Skin epidermis (tissue), 12 donors: ENCODE measurements around the gene DISC1.
"Not testable (repeated sequence)": the region's sequence is repeated elsewhere in the genome, so short reads cannot be mapped to it uniquely, and the experiment has no call there.

Source experiments
- H3K27ac ChIP-seq, 21 experiments: fragments of 200-600 bp; sonication (generic) in 11 of 21; one replicate each; pipeline ENCODE4 v1.5.0; 2020; ENCODE audit warnings: mild to moderate bottlenecking in 3 of 21, inconsistent platforms in 2 of 21, moderate library complexity in 2 of 21
- H3K4me3 ChIP-seq, 7 experiments: fragments of 200-600 bp; sonication (generic) in 2 of 7; one replicate each; pipeline ENCODE4 v1.5.0; 2020; ENCODE audit warnings: inconsistent platforms in 2 of 7, mild to moderate bottlenecking in 2 of 7, moderate library complexity in 1 of 7

DISC1 gene

DNA sequence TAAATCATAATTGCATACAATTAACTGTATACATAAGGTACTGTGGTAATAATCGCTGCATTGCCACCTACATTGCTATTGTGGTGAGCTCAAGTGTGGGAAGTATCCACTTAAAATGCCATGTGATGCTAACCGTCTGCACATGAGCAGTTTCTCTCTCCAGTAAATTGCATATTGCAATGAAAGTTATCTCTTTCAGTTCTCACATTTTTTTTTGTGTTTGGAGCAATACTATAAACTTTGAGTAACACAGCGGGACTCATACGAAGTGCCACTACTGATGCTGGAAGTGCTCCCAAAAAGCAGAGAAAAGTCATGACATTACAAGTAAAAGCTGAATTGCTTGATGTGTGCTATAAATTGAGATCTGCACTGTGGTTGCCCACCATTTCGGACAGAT lies 38.5 kb downstream of the DISC1 start:
- no peak overlapping the region for H3K4me3 ChIP-seq
- no peak overlapping the region for H3K27ac ChIP-seq

DNA sequence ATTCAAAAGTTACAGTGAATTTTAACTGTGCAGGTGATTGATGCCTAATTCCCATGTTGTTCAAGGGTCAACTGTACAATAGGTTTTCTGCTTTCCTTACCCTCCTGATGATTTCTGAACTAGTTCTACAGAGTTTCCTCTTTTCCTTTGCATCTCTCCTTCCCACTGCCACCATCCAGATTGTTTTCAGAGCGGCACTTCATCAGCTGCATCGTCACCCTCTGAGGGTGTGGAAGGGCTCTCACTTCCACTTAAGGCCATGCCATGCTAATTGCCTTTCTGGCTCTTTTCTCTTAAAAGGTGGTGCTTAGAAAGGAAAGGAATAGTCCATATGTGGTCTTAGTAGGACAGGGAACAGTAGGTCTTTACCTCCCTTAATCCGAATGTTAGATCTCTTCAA lies 39.1 kb downstream of the DISC1 start:
- H3K4me3 ChIP-seq = no peak overlapping the region

DNA sequence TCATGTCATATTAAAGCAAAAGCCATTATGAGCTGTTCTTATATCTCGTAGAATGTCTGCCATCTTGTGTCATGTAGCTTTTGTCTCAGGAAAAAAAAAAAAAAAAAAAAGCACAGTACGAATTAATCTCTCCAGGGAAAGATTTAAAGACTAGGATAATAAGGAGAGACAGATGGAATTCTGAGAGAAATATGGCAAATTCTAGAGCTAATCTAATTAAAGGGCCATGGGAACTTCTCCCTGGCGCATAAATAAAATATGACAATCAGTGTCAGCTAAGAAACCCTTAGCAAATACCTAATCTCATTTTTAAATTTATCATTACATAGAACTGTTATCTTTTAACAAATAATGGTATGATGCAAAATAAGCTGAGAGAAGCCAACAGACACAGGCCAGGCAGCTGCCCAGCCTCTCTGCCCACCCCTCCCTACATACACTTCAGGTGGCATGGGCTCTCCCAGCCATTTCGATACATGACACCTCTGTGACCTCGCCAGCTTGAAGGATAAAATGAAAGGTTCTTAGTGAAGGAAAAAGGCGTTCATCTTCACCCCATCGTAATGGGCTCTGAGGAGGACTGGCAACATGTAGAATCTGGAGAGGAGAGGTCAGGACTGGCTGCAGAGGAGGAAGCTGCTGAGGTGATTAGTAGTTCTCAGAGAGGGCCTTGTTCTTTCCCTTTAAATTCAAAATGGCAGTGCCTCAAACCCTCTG lies 39.8 kb downstream of the DISC1 start:
- Histone ChIP-seq H3K27ac (no peak overlapping the region), H3K4me3 (no peak overlapping the region)

More for the DNA sequence above, 39.1 kb downstream of the DISC1 start:
- no peak overlapping the region for H3K27ac ChIP-seq

DNA sequence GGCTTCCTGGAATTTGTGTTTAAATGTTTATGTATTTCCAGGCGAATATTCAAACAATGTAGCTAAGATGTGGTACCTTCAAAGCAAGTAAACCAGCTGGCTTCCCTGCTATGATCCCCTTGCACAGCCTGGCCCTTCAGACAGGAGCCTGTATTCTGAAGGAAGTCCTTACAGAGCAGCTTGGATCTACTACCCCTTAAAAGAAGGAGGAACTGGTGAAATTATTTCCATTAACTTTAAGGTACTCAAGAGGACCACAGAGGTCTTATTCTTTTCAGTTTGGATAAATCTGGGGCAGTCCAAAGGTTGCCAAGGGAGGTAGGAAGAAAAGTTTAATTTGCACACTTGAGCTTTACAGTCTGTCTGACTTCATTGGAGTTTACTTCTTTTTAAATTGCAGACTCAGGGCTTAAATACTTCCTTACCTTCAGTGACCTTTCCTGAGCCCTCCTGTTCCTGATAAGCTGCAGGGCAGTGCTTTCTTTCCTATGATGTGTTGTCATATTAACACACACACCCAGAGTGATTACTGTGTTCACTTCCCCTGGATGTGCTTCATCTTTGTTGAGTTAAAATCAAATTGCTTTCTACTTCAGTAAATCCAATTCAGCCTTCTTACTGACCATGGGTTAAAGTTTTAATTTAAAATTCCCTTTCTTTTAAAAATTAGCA lies 40.5 kb downstream of the DISC1 start:
- Histone ChIP-seq H3K27ac (no peak overlapping the region), H3K4me3 (no peak overlapping the region)

DNA sequence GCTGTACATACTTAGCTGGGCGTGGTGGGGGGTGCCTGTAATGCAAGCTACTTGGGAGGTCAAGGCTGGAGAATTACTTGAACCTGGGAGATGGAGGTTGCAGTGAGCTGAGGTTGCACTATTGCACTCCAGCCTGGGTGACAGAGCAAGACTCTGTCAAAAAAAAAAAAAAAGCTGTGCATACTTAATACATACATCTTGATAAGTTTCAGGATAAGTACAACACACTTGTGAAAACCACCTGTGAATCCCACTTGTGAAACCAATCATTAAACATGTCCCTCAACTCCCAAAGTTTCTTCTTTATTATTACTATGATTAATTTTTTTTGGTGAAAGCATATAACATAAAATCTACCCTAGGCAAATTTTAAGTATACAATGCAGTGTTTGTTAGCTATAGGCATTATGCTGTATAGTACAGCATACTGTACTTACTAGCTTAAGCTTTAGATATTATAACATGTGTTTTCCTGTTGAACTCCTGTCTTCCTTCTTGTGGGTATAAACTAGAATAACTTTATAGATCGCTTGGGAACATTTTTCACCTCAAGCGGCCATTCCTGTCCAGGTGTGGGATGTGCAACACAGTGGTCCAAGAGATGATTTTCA lies 41.4 kb downstream of the DISC1 start:
- Histone ChIP-seq H3K4me3 (no peak overlapping the region), H3K27ac (no peak overlapping the region)

DNA sequence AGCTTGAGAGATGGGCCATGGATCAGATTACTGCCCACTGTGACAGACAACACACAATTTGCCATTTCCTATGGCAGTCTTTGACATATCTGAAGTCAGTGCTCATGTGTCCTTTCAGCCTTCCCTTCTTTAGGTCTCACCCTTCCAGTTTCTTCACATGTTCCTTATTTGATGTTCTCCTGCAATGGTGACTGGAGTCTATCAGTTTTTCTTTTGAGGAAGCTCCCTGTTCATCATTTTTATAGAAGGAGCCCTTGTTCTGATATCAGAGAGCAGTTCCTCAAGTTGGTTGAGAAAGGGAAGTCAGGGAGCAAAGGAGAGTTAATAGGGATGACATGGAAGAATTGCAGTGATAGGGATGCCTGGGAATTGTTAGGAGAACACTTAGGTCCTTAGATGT lies 42.2 kb downstream of the DISC1 start:
- H3K4me3 ChIP-seq = no peak overlapping the region
- H3K27ac ChIP-seq = no peak overlapping the region

DNA sequence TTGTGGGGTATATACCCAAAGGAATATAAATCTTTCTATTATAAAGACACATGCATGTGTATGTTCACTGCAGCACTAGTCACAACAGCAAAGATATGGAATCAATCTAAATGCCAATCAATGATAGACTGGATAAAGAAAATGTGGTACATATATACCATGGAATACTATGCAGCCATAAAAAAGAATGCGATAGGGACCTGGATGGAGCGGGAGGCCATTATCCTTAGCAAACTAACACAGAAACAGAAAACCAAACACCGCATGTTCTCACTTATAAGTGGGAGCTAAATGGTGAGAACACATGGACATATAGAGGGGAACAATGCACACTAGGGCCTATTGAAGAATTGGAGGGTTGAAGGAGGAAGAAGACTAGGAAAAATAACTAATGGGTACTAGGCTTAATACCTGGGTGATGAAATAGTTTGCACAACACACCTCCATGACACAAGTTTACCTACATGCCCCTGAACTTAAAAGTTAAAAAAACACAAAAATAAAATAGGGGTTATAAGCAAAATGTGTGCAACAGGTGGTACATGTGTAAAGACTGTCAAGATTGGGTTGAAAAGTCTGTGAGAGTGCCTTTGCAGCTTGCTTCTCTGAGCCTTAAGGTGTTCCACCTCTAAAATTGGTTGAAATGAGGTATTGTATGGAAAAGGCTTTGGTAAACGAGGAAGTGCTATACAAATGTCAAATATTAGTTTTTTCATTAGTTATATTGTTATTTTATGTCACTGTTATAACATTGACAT lies 43.5 kb downstream of the DISC1 start:
- H3K4me3 ChIP-seq, H3K27ac ChIP-seq: not testable (repeated sequence)

DNA sequence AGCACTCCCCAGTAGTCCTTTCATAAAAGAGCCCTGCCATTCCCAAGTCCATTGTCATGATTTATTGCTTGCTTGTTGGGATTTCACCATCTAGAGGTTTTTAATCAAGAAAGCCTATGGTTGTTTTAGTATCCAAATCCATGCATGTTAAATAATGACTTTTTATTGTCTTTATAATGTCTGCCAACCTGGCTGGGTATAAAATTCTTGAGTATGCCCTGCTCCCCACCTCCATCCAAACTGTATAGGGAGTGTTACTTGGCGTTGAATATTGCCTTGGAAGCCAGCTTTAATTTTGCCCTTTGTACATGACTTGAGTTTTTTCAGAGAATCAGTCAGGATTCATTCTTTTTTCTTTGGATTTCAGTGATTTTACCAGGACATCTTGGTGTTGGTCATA lies 44.2 kb downstream of the DISC1 start:
- H3K27ac ChIP-seq = no peak overlapping the region
- no peak overlapping the region for H3K4me3 ChIP-seq

DNA sequence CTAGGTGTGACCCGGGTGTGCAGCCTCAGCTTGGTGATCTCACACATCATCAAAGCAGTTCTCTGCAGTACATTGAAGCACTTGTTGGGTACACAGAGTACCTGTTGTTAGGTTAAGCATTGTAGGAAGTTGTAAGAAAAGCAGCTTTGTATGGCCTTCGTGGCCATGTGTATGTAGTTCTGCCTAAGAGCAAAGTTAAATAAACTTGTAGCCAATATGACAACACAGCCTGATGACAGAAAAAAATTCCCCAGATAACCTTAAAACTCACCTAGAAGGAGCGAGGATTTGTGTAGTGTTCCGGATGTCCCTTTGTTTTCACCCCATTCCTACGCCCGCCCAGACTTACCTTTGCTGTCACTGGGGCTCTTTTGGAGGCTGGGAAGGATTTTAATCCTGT lies 48.0 kb downstream of the DISC1 start:
- no peak overlapping the region for H3K4me3 ChIP-seq
- no peak overlapping the region for H3K27ac ChIP-seq

DNA sequence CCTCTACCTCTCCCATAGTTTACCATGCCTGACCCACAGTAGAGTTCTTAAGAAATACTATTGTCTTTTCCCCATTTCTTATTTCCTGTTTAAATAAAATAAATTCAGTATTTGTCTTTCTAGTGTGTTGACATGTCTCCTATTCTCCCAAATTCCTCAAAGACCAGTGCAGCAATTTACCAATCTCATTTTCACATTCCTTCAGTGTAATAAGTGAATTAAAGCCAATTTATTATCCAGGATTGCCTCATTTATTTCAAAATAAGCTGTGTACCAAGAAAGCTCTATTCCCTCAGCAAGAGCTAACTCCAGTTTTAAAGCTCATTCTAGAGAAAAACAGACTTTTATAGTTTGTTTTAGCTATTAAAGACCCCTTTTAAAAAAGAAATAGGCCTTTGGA lies 49.9 kb downstream of the DISC1 start:
- H3K4me3 ChIP-seq = no peak overlapping the region

DNA sequence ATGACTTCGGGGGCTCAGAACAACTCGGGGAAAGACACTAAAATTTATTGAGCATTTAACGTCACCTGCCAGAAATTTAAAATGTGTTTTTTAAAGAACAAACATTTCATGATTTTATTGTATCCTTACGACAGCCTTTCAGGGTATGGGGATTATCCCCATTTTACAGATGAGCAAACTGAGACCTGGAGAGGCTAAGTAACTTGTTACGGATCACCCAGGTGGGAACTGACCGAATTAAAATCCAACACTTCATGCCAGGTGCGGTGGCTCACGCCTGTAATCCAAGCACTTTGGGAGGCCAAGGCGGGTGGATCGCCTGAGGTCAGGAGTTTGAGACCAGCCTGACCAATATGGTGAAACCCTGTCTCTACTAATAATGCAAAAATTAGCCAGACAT lies 50.9 kb downstream of the DISC1 start:
- no peak overlapping the region for H3K4me3 ChIP-seq

More for the DNA sequence above, 49.9 kb downstream of the DISC1 start:
- H3K27ac ChIP-seq = no peak overlapping the region

DNA sequence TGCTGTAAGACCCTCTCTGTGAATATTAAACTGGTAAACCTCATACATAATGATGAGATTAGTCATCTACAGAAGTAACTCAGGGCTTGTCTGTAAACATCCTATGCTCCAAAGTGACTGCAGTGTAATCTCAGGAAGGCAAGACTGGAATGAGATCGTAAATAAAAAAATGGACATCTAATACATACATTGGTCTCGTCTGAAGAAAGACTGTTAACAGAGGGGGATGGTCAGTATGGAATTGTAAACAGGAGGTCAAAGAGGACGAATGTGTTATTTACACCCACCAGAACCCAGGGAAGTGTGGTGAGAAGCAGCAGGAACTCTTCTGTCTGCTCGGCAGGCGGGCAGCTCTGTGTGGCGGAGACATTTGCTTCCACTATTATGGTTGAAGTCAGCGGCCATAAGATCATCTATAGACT lies 51.4 kb downstream of the DISC1 start:
- Histone ChIP-seq H3K27ac (no peak overlapping the region), H3K4me3 (no peak overlapping the region)

More for the DNA sequence above, 50.9 kb downstream of the DISC1 start:
- H3K27ac ChIP-seq = no peak overlapping the region

DNA sequence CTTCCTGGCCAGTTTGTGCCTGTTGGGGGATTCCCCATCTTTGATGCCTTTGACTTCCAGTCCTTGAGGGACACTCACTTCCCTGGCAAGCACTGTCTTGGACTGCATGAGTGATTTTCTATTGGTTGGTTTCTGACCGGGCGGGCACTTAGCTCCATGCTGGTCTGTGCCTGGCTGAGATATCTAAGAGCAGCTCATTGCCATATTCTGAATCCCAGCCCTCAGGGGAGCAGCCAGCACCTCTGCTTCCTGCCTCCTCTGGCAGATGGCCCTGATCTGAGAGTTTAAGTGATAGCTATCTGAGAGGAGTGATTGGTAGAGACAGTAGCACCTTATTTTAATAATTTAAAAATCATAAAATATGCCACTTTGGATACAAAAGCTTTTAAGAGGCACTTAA lies 52.5 kb downstream of the DISC1 start:
- Histone ChIP-seq H3K4me3 (no peak overlapping the region), H3K27ac (no peak overlapping the region)

DNA sequence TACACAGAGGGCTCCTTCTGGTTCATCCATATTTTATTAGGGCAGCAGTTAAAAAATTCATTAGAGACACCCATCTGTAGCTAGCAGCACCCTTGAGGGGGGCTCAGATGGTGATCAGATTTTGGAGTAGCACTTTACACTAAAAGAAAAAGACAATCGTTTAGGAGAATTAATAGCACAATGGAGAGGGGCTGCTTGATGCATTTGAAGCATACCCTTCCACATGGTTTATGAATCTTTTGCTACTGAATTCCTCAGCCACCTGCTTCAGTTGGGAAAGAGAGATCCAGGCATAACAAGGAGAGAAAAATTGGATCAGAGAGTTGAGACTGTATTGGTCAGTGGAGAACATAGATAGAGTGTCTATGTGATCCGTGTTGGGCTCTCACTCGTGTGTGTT lies 54.4 kb downstream of the DISC1 start:
- Histone ChIP-seq H3K27ac (no peak overlapping the region), H3K4me3 (no peak overlapping the region)

DNA sequence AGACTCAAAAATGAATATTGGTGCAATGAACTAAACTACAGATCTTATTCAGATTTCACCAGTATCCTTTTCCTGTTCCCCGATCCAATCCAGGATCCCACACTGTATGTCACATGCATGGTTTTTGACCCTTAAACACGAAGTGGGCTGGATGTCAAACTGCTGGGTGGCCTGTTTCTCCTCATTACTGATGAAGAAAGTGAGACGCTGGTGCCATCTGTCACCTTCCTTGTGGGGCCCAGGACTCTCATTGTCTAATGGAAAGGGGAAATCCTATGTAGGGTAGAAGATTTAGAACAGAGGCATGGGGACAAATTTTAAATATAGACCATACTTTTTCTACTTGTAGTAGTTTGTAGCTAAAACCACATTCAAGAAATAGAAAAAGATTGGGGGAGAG lies 56.2 kb downstream of the DISC1 start:
- Histone ChIP-seq H3K27ac (no peak overlapping the region), H3K4me3 (no peak overlapping the region)

DNA sequence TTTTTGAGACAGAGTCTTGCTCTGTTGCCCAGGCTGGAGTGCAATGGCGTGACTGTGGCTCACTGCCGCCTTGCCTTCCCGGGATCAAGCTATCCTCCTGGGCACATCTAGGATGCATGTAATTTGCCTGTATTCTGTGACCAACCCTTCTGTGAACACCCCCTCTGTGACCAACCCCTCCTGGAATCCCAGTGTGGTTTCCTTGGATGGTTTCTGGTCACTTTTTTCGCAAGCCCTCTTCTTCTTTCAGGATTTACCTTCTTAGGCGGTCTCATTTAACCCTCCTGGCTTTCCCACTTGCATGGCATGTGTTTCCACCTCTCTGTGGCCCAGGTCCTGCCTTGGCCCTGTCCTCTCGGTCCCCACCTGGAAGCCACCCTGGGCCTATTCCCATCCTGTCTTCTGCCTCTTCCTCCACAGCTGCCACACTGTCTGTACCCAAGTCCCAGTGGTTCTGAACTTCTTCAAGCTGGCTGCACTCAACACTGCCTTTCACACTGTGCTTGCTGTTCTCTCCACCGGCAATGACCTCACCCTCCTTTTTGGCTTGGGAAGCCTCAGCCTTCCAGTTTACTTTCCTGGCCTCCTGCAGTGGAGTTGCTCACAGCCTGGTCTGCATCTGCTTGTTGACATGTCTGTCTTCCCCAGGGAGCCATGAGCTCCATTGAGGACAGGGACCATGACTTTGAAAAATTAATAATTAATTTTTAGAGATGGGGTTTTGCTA lies 57.0 kb downstream of the DISC1 start:
- H3K27ac ChIP-seq = no peak overlapping the region
- H3K4me3 ChIP-seq = no peak overlapping the region

DNA sequence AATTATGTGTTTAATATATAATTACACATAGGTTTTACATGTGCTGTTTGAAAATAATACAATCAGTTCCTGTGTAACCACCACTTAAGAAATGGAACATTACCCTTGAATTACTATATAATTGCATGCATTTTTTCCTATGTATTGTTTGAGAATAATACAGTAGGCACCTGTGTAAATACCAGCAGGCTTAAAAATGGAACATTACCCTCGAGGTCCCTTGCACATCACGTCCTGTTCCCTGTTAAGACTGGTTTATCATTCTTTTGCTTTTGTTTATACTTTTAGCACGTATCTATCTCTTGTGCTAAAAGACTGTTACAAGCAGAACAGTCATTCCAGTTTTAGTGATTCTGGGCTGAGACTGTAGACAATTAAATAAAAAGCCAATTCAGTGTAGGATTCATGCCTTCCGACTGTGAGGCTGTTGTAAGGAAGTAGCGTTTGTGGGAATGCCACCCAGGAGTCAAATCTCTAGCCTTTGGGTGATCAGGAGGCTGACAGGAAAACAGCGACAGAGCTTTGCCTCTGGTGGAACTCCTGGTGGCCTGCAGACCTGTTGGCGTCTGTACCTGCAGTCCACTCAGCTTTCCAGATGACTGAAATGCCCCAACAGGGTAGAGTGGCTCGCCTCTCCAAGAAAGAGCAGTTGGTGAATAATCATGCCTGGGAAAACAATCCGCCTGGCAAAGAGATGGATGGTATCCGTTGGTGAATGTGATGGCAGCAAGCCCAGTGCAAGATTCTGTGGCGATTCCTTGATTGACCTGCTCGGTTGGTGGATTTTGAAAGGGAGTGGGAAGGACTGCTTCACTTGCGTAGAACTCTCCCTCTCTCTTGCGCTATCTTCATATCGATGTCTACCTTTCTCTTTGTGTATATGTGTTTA lies 58.0 kb downstream of the DISC1 start:
- no peak overlapping the region for H3K4me3 ChIP-seq

DNA sequence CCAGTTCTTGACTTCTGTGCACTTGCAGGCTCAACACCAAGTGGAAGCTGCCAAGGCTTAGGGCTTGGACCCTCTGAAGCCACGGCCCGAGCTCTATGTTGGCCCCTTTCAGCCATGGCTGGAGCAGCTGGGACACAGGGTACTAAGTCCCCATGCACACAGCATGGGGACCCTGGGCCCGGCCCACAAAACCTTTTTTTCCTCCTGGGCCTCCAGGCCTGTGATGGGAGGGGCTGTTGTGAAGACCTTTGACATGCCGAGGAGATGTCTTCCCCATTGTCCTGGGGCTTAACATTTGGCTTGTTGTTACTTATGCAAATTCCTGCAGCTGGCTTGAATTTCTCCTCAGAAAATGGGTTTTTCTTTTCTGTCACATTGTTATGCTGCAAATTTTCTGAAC lies 59.8 kb downstream of the DISC1 start:
- Histone ChIP-seq H3K4me3 (no peak overlapping the region), H3K27ac (no peak overlapping the region)

More for the DNA sequence above, 58.0 kb downstream of the DISC1 start:
- peak overlapping the region in 1 of 21 experiments; percentile 21 for H3K27ac ChIP-seq

DNA sequence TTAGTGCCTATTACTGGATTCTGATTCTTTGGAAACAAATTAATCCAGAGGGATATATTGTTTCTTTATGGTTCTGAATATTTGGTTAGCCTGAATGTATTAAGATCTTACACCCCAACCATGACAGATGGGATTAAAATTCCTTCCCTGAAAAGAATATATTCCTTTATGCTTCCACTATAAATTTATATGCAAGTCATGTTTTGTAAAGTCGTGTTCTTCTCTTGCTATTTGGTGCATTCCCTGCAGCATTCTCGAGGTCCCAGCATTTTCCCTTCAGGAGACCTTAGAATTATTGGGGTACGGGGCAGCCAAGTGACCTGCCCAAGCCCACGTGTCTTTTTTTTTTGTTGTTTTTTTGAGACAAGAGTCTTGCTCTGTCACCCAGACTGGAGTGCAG lies 62.4 kb downstream of the DISC1 start:
- no peak overlapping the region for H3K27ac ChIP-seq
- H3K4me3 ChIP-seq = no peak overlapping the region
